OCI-M1 (cell line): ENCODE measurements around the gene NOL4L.
A peak's percentile ranks its signal among the peaks of the same experiment; 100 is the strongest.

Experiments
- DNase-seq: peaks from one replicate; lab custom pipeline; 2025; lab: John Stamatoyannopoulos, UW

Gene NOL4L

DNA sequence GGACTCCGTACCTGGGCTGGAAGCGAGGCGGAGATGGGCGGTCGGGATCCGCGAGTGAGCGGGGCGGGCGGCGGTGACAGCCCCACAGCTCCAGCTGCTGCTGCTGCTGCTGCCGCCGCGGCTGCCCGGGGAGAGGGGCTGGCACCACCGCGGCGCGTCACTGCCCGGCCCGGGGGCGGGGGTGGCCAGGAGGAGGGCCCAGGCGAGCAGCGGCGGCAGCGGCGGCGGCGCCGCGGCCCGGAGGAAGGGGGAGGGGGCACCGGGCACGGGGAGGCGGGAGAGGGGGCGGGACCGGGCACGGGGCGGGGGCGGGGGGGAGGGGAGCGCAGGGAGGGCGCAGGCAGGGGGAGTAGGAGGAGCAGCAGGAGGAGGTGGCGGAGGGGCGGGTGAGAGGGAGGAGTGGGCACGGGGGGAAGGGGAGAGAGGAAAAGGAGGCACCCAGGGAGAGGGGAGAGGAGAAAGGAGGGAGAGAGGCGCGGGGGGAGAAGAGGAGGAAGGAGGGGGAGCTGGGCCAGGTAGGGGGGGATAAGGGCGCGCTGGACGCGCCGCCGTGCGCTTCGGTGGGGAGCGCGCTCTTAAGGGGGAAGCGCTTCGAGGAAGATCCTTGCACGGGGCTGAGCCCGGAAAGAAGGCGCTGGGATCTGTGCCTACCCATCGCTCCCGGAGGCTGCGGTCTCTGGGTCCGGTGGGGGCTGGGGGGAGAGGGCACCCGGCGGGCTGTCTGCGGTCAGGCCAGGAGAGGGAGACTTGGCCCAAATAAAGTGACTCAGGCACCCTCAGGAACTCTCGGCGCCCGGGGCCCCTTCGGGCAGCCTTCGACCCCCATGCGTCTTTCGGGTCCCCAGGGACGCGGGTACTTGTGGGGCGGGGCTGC, 101.5 kb downstream of the NOL4L start:
- DNase-seq, result peak; percentile 79

DNA sequence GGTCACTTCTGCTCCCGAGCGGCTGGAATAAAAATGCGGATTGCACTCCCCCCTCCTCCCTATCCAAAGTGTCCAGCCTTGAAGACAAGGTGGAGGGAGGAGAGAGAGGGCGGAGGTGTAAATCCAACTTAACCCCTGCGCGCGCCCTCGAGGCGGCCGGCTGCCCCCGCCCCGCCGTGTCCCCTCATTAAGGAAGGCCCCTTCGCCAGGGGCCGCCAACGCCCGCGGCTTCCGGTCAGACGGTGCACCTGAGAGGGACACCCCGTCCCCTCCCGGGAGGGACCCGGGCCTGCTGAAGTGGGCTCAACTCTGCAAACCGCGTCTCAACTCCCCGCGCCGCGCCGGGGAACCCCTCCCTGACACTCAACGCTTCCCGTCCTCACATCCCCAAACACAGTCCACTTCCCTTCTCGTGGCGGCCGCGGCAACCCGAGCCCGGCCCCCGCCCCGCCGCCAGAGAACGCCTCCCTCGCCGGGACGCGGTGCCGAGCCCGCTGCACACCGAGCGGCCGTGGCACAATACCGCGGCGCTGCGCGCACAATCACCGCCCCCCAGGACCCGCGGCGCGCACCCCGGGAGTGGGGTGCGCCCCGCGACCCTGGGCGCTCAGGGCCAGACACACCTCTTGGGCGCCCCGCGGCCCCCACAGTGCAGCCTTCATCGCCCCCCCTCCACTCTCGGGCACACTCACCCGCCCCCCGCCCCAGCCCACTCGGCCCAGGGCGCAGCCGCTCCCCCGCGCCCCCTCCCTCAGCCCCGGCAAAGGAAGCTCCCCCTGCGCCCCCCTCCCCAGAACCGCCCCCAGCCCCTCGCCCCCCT, 102.5 kb downstream of the NOL4L start:
- peak; percentile 41 for DNase-seq

DNA sequence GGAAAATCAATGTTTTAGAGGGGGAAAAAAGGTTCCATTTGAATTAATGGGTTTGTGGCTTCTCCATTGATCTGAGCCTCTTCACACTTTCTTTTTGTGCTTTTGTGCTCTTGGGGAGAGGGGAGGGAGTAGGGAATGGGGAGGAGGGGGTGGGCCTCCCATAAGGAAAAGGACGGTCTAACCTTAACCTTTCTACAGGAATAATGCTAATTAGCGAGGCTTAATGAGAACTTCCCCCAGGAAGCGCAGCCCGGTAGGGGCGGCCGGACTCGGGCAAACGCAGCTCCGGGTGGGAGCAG, 103.0 kb downstream of the NOL4L start:
- DNase-seq, result no peak

DNA sequence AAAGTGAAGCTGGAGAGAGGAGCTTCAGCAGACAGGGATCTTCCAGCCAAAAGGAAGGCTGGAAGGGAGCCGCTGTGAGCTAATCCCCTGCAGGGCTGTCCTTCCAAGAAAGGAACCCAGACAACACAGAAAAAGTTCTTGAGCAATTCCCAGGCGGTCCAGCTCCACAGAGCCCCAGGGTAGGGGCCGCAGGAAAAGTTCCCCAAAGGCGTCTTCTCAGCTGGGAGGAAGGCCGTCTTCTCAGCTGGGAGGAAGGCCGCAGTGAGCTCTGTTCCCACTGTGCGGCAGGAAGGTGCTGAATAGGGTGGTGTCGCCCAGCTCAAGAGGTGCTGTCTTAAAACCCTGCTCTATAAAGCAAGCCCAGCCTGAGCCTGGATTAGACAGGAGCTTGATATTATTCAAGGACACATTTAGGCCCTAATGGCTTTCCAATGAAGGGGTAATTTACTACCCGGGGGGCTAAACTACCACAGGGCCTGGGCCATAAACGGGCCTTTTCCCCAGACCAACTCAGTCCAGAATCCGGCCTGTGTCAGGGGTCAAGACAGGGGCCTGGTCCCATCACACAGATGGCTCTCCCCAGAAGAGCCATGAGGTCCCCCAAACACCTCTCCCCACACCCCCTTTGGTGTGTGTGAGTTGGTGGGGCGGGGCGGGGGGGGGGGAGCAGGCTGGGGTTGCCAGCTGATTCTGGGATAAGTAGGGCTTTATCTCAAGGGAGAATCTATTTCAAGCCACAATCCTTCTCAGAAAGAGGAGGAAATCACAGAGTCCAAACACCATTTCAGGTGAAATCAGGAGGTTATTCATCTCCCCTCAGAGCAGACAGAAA, 103.6 kb downstream of the NOL4L start:
- no peak for DNase-seq

DNA sequence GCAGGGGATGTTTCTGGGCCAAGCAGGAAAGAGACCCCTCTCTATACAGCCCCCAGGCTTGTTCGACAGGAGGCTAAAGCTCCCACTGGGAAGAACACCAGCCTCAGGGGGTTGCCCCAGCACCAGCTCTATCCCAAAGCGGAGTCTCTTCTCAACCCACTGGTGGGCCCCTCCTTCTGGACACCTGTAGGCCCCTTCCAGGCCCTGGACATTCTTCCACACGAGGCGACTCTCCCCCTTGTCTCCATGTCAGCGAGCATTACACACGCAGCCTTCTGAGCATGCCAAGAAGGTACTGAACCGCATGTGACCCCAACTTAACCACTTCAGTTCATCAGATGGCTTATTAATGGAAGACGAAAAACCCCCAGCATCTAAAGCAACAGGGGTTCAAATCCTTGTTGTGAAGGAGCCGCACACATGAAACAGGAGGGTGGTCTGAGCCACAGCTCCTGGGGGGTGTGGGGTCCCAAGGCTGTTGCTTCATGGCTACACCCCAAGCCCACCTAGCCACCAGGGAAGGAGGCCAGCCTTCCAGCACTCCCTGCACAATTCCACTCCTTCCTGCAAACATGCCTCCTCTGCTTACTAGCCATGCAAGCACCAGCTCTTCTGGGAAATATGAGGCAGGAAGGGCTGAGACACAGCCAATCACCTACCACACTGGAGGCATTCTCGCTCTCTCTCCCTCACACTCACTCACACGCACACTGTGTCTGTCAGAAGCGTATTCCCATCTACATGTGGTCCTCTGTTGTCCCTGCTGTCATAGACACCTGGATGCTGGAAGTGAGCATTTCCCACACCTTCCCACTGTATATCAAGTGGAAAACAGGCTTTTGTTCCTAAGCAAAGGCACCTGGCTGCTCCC, 104.5 kb downstream of the NOL4L start:
- no peak for DNase-seq

DNA sequence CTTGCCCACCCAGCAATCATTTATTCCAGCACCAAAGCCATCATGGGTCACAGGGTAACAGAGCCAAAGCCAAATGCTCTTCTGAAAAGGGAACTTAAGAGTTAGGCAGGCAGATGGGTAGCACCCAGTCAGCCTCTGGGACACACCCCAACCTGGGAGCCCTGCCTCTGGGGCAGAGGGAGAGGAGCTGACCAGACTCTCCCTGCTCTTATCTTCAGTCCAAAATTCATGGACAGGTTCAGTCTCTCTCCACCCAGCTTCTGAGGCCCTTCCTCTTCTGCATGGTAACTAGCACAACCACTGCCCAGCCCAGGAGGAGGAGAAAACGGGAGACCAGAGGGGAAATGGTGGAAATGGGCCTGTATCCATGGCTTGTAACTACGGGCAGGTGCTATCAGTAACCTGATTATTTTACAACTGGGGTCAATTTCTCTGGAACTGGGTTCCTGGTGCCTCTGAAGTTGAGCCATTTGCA, 105.4 kb downstream of the NOL4L start:
- DNase-seq, result peak; percentile 13

DNA sequence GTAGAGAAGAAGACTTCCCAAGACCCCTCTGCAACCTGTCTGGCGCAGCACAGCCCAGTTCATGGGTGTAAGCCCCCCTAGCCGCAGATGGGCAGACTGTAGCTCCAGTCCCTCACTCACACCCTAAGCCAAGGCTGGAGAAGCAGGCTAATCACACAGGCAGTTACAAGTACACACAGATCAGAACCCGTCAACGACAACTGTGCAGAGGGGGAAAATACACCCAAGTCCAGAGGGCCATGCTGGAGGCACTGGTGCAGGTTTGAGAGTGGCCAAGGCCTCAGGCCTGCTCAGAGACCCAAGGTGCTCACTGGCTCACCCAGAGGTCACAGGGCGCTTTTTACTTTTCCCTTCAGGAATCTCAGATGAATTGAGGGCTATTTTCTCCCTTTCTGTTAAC, 106.1 kb downstream of the NOL4L start:
- DNase-seq, result no peak

DNA sequence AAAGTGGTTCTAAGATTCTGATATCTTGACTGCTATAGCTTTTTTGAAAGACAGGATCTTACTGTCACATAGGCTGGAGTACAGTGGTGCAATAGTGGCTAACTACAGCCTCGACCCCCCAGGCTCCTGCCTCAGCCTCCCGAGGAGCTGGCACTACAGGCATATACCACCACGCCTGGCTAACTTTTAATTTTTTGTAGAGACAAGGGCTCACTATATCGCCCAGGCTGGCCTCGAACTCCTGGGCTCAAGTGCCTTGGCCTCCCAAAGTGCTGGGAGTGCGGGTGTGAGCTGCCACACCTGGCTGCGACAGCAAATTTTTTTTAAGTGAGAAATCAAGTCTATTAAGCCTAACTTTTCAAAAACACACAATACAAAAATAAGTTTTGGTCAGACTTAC, 106.6 kb downstream of the NOL4L start:
- no peak for DNase-seq

DNA sequence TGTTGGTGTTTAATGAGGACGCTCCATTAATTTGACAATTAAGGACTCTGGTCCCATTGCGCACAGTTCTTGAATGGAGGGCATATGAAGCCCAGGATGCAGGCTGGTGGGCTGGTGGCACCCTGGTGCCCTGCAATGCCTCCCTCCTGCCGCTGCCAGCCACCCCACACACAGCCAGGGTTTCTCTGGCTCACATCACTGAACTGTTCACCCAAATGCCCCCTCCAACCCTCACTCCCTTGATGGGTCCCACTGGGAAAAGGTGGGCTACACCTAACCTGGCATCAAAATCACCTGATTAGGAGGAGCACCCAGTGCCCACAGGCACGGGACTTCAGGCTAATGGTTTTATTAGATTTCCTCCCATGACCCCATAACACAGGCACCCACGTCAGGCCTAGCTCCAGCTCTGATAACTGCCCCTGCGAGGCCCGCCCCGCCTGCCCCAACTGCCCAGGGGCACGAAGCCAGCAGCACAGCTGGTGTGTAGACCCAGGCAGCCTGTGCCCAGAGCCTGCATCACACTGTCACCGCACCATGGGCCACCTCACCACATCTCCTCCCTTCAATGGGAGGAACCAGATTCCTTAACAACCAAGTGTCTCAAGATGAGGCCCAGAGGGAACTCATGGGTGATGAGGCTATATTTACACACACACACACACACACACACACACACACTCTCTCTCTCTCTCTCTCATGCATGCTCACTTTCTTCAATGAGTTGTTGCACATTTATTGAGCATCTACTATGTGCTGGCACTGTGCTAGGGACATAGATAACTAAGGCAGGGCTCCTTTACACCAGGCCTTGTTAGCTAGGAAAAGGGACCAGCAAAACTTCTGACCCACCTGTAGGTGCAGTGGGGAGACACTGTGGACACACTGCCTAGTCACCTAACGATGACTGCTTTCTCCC, 107.3 kb downstream of the NOL4L start:
- no peak for DNase-seq

DNA sequence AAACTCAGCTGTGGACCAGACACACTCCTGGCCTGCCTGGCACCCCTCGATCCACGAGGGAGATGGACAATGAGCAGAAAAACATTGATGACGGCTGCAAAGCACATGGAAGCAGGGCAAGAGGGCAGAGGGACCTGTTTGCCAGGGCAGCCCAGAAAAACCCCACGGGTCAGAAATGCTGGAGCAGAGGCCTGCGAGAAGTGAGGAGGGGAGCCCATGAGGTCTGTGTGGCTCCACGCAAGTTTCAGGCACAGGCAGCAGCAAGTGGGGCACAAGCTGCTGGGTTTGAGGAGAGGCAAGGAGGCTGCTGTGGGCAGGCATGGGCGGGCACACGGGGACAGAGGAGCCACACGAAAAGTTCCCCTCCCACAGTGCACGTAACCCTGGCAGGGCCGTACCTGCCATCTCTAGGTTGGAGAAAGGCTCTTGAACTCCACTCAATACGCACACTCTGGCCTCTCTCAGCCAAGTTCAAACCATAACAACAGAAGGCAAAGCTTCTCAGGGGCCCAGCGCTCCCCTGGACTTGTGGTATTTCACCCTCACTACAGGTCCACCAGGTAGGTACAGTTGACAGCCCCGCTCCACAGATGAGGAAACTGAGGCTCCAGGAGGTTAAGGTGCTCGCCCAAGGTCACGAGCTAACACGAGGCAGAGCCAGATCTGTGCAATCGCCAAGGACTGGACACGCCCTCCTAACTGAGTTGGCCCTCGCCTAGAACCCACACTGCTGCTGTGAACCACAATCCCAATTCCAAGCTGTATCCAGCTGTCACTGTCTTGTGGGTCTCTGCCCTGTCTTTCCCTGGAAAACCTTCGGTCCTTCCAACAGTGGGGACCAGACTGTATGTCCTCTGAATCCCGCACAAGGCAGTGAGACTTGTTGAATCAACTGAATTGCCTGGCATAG, 108.2 kb downstream of the NOL4L start:
- no peak for DNase-seq

DNA sequence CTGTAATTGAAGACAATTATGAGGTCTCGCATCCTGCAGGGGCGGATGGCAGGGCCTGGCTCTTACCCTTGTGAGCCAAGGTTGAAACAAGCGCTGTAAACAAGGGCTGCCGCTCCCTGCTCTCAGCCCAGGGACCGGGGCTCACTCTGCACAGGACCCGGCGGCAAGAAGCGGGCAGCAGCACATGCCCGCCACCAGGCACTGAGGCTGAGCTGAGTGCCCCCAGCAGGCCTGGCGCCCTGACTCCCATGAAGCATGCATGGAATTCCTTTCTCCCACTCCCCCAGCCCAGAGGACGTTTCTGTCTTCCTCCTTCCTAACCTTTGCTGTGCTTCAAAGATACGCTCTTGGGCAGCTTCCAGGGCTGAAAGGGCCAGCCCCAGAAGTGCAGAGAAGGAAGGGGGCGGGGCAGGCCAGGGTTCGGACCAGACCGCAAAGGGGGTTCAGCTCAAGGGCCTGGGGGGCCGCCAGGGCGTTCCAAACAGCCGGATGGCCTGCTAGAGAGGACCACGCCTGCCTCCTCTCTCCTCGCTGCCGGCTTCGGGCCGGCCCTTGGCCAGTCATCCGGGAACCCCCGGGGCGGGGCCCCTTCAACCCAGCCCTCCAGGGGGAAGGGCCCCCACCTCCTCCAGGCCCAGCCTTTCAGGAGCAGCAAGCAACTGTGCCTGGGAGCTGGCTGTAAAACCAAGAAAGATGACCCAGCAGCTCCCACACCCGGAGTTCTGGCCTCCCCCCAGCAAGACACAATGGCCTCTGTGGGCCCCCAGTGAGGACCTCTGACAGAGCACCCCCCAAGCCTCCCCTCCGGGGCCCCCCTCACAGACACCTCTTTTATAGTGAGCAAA, 109.9 kb downstream of the NOL4L start:
- no peak for DNase-seq

DNA sequence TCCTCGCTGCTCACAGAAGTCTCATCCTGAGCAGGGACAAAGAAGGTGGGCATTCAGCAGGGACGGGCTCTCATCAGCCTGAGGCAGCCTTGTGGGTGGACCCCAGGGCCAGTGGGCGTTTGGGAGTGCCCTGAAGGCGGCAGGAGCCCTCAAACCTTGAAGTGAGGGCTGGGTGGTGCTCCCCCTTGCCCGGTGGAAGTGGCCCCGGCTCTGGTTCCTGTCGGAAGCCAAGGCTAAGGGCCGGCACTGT, 110.5 kb downstream of the NOL4L start:
- no peak for DNase-seq

DNA sequence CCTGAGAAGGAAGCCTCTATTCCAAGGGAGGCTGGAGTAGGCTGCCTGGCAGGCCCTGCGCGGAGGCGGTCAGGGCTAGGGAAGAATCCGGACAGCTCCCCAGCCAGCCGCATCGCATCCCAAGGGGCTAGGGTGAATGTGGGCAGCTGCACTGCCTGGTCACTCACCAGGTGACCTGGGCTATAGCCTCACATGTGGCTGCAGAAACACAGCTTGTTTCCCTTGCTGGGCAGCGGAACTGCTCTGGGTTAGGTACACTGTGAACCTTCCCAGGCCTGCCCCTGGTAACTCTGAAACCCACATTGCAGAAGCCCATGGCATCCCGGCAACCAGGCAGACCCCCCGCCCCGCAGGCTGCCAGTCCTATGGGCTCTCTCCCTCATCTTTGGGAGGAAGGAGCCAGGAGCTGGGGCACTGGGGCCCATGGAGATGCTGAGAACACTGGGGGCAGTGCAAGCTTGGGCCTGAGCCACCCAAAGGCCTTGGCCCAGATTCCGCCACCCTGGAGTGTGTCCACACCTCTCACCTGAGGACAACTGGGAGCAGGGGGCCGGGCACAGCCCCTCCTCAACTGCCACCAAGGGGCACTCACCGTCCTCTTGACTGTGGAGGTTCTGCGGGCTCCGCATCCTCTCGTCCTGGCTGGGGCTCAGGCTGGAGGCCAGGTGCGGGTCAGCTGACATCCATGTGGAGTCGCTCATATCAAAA, 111.0 kb downstream of the NOL4L start:
- no peak for DNase-seq

DNA sequence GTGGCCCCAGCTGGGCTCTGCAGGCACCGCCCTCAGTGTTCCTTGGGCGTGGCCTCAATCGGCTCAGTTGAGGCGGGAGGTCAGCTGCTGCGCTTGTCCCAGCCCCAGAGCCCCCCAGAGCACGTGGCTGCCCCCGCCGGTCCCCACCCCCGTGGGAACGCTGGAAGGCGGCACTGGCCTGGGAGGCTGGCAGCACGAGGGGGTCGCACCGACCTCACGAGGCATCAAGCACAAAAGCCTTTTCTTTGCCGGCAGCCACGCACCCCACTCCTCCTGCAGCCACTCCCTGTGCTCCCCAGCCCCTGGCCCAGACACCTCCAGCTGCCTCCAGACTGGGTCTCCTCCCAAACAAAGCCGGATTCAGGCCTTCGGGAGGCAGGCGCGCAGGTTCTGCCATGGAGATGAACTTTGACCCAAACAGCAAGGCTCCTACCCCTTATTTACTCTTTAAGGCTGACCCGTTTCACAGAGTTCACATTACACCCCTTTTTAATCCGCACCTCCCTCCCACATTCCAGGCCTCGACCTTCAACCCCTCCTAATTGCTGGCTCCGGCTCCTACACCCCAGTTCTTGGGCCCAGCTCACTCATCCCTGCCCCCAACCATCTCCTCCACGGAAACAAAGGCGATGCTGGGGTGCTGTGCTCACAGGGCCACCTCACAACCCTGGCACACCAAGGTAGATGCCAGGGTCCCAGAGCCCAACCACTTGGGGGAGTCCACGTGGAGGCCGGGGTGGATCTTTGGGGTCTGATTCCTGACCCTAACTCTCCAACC, 111.7 kb downstream of the NOL4L start:
- no peak for DNase-seq

DNA sequence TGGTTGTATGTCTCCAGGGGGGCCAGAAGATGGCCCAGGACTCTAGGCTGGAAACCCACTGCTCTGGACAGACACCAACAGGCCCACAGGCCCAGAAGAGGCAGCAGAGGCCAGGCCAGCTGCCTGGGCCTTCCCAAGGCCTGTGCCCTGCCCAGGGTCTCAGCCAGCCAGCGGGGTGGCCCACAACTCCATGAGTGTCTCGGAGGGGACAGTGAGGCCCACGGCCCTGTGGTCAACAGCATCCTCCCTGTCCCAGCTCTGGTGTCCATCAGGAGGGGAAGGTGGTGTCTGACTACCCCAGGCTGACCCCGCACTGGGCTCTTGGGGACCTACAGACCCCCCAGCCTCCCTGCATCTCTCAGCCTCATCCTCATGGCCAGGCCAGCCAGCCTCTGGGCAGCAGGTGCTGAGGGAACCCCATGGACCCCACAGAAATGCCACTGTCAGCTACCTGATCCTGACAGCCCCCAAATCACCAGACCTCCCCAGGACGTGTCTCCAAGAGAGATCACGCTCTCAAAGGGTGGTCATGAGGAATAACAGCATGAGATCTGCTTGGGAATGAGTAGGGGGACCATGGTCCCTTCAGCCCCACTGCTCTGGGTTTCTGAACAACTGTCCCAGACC, 112.4 kb downstream of the NOL4L start:
- DNase-seq, result no peak

DNA sequence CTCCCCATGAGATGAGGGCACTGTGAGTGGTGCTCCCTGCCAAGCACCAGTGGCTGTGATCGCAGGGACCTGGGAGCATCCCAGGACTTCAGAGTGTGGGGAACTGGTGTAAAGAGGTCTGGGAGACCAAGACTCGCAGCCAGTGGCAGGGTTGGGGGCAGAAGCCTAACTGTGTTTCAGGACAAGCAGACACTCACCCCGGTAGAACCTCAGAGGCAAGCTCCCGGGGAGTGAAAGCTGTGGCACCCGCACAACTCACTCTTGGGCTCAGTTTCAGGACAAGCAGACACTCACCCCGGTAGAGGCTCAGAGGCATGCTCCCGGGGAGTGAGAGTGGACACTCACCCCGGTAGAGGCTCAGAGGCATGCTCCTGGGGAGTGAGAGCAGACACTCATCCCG, 114.2 kb downstream of the NOL4L start:
- DNase-seq, result no peak
